Loucy (cell line): ENCODE data around the gene NID2.

Experiments used
- H2AFZ ChIP-seq: fragments of 200-600 bp; sonication (generic); 2 replicates; pipeline ENCODE4 v1.6.0; 2016; ENCODE audit warnings: antibody characterized with exemption, mild to moderate bottlenecking, low read length, moderate library complexity
- H3F3A ChIP-seq: fragments of 200-600 bp; 2 replicates; pipeline ENCODE4 v1.6.0; 2016; ENCODE audit warnings: antibody characterized with exemption, low read depth, mild to moderate bottlenecking
- H3K27me3 ChIP-seq: fragments of 200-600 bp; sonication (generic); 2 replicates; pipeline ENCODE4 v1.6.1; 2014; ENCODE audit warnings: low read length, mild to moderate bottlenecking; ENCODE audit not compliant: insufficient read depth, poor library complexity, severe bottlenecking
- H3K36me3 ChIP-seq: fragments of 200-600 bp; sonication (generic); 2 replicates; pipeline ENCODE4 v1.6.1; 2016; ENCODE audit warnings: low read length; ENCODE audit not compliant: insufficient read depth
- H3K4me1 ChIP-seq: fragments of 200-600 bp; sonication (generic); 2 replicates; pipeline ENCODE4 v1.5.1; 2014; ENCODE audit warnings: low read length, mild to moderate bottlenecking; ENCODE audit not compliant: insufficient read depth, poor library complexity, severe bottlenecking
- H3K4me2 ChIP-seq: fragments of 200-600 bp; sonication (generic); 2 replicates; pipeline ENCODE4 v1.6.0; 2014; ENCODE audit warnings: antibody characterized with exemption, low read length, low read depth, mild to moderate bottlenecking; ENCODE audit not compliant: poor library complexity, severe bottlenecking
- H3K4me3 ChIP-seq: fragments of 200-600 bp; sonication (generic); 2 replicates; pipeline ENCODE4 v1.5.1; 2014; ENCODE audit warnings: low read length, mild to moderate bottlenecking, mixed read lengths; ENCODE audit not compliant: poor library complexity, severe bottlenecking
- H3K79me2 ChIP-seq: fragments of 200-600 bp; sonication (generic); 2 replicates; pipeline ENCODE4 v1.6.1; 2014; ENCODE audit warnings: low read length; ENCODE audit not compliant: insufficient read depth
- H3K9ac ChIP-seq: fragments of 200-600 bp; sonication (generic); 2 replicates; pipeline ENCODE4 v1.6.0; 2014; ENCODE audit warnings: mild to moderate bottlenecking, low read depth, low read length, moderate library complexity; ENCODE audit not compliant: poor library complexity, severe bottlenecking
- H3K9me2 ChIP-seq: fragments of 200-600 bp; sonication (generic); replicated peaks from 2 replicates; pipeline ENCODE4 v1.6.1; 2016; ENCODE audit warnings: low read depth, low read length, mixed read lengths
- H3K9me3 ChIP-seq: fragments of 200-600 bp; sonication (generic); 2 replicates; pipeline ENCODE4 v1.6.1; 2014; ENCODE audit warnings: mild to moderate bottlenecking, antibody characterized with exemption, low read length, low read depth; ENCODE audit not compliant: insufficient read depth
- H4K20me1 ChIP-seq: fragments of 200-600 bp; sonication (generic); 2 replicates; pipeline ENCODE4 v1.6.0; 2014; ENCODE audit warnings: antibody characterized with exemption, low read length, mild to moderate bottlenecking; ENCODE audit not compliant: insufficient read depth, poor library complexity, severe bottlenecking
- CTCF ChIP-seq: fragments of 200-600 bp; sonication (generic); conservative IDR thresholded peaks from 2 replicates; pipeline ENCODE4 v1.5.1; 2014; ENCODE audit warnings: mild to moderate bottlenecking, antibody characterized with exemption, low read length
- EZH2phosphoT487 ChIP-seq: fragments of 200-600 bp; IDR thresholded peaks from 2 replicates; pipeline ENCODE4 v1.6.1; 2018; ENCODE audit warnings: antibody characterized with exemption, mild to moderate bottlenecking, moderate library complexity, borderline replicate concordance

NID2 gene

DNA sequence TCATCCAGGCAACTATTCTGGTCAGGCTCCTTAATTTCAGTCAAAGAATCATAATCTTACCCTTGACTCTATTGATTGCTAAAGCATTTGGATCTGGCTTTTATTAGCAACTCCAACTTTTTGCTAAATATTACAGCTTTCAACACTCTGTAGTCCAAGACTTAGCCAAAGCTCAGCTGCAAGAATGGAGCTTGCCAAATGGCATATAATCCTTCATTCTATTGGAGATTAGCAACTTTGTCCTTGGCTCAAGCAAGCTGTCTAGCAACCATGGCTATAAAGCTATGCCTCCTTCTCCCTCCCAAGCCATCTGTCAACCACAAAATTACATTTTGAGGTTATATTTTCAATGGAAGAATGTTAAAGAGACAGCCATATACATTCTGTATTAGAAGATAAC, 23.1 kb upstream of the NID2 start:
- H3K27me3 ChIP-seq, result no peaks in the 10 kb centered on the region
- H3K79me2 ChIP-seq, result no peaks in the 10 kb centered on the region
- no peaks in the 10 kb centered on the region for H3F3A ChIP-seq
- H3K4me1 ChIP-seq, result peaks cover 7% of the 10 kb centered on the region
- H3K4me3 ChIP-seq, result no peak overlapping the region
- H3K4me2 ChIP-seq, result no peak overlapping the region
- no peak overlapping the region for H3K9ac ChIP-seq
- H3K9me3 ChIP-seq, result no peaks in the 10 kb centered on the region
- no peak overlapping the region for H2AFZ ChIP-seq
- no peaks in the 10 kb centered on the region for H3K9me2 ChIP-seq
- H3K36me3 ChIP-seq, result no peaks in the 10 kb centered on the region
- H4K20me1 ChIP-seq, result no peaks in the 10 kb centered on the region
- no peak for TF ChIP-seq EZH2phosphoT487
- TF ChIP-seq CTCF, result no peak

DNA sequence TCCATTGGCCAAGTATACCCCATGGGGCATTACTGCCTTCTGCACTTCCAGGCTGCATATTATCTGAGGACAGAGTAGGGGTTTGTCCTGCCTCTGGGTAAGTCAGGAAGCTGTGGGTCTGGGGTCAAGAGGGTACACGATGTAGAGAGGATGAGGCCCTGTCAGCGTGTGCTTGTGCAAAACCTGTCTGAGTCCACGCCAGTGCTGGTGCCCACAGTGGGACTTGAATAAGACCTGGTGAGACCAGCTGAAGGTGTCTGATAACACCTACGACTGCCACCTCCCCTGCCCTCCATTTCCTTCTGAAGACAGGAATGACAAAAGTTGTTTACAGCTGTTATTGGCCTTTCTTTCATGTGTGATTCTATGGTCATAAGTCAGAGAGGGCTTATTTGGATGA, 22.1 kb upstream of the NID2 start:
- Histone ChIP-seq H2AFZ (no peak overlapping the region), H3K9me2 (no peaks in the 10 kb centered on the region), H3K36me3 (no peaks in the 10 kb centered on the region), H3K9me3 (no peaks in the 10 kb centered on the region), H3K4me2 (no peak overlapping the region), H3F3A (no peaks in the 10 kb centered on the region), H4K20me1 (no peaks in the 10 kb centered on the region), H3K27me3 (no peaks in the 10 kb centered on the region), H3K4me1 (peaks cover 7% of the 10 kb centered on the region), H3K79me2 (no peaks in the 10 kb centered on the region), H3K9ac (no peak overlapping the region), H3K4me3 (no peak overlapping the region)
- no peak for TF ChIP-seq CTCF
- no peak for TF ChIP-seq EZH2phosphoT487

GRCh38 chr14:52089218-52089617, 20.4 kb upstream of the NID2 start:
- H3K4me3 ChIP-seq, result no peak overlapping the region
- peaks cover 7% of the 10 kb centered on the region for H3K4me1 ChIP-seq
- H3K9me3 ChIP-seq, result no peaks in the 10 kb centered on the region
- H4K20me1 ChIP-seq, result no peaks in the 10 kb centered on the region
- H3K79me2 ChIP-seq, result no peaks in the 10 kb centered on the region
- no peaks in the 10 kb centered on the region for H3K27me3 ChIP-seq
- H3K36me3 ChIP-seq, result no peaks in the 10 kb centered on the region
- H2AFZ ChIP-seq, result no peak overlapping the region
- no peaks in the 10 kb centered on the region for H3F3A ChIP-seq
- no peak for TF ChIP-seq EZH2phosphoT487
- no peak for TF ChIP-seq CTCF
- no peaks in the 10 kb centered on the region for H3K9me2 ChIP-seq
- H3K4me2 ChIP-seq, result no peak overlapping the region
- no peak overlapping the region for H3K9ac ChIP-seq
